Astrocyte (in vitro differentiated cells and primary cell): Measurements from ENCODE around the gene PFDN5. TPM values are rescaled to one million over a fixed set of nuclear protein-coding genes. Genes with fewer than 3 reads are reported as not detected.

Experiments
- DNase-seq: peaks from one replicate; pipeline ENCODE4 v3.0.0-alpha.2; 2010; ENCODE audit warnings: low read depth
- FAIRE-seq: peaks from 2 replicates; lab custom pipeline; 2011; peaks lifted over from hg19 to GRCh38; lab: Jason Lieb, UNC
- H2AFZ ChIP-seq: 2 replicates; pipeline ENCODE4 v1.6.0; 2012; ENCODE audit warnings: low read depth, low read length, inconsistent platforms
- H3K27ac ChIP-seq: 2 replicates; pipeline ENCODE4 v1.5.1; 2011; ENCODE audit warnings: low read depth, low read length, inconsistent platforms
- H3K27me3 ChIP-seq: 2 replicates; pipeline ENCODE4 v1.6.0; 2011; ENCODE audit warnings: low read length, inconsistent platforms; ENCODE audit not compliant: insufficient read depth
- H3K36me3 ChIP-seq: 2 replicates; pipeline ENCODE4 v1.5.1; 2011; ENCODE audit warnings: low read length, inconsistent platforms; ENCODE audit not compliant: insufficient read depth
- H3K4me1 ChIP-seq: 2 replicates; pipeline ENCODE4 v1.5.1; 2011; ENCODE audit warnings: low read length, inconsistent platforms; ENCODE audit not compliant: insufficient read depth
- H3K4me2 ChIP-seq: 2 replicates; pipeline ENCODE4 v1.6.0; 2012; ENCODE audit warnings: low read length, inconsistent platforms
- H3K4me3 ChIP-seq: 2 replicates; pipeline ENCODE4 v1.5.1; 2011; ENCODE audit warnings: low read depth, mild to moderate bottlenecking, low read length, inconsistent platforms; ENCODE audit not compliant: insufficient read depth
- H3K79me2 ChIP-seq: 2 replicates; pipeline ENCODE4 v1.6.0; 2012; ENCODE audit warnings: mild to moderate bottlenecking, low read length, inconsistent platforms; ENCODE audit not compliant: insufficient read depth
- H3K9ac ChIP-seq: 2 replicates; pipeline ENCODE4 v1.6.0; 2012; ENCODE audit warnings: mild to moderate bottlenecking, low read length, inconsistent platforms
- H3K9me3 ChIP-seq: 2 replicates; pipeline ENCODE4 v1.5.1; 2012; ENCODE audit warnings: low read depth, mild to moderate bottlenecking, low read length, inconsistent platforms; ENCODE audit not compliant: insufficient read depth
- H4K20me1 ChIP-seq: 2 replicates; pipeline ENCODE4 v1.6.0; 2012; ENCODE audit warnings: low read length, inconsistent platforms; ENCODE audit not compliant: insufficient read depth
- H3K27ac Mint-ChIP-seq: one replicate; pipeline ENCODE4 v1.8.0; 2021; ENCODE audit warnings: mild to moderate bottlenecking, mixed read lengths; ENCODE audit not compliant: unreplicated experiment
- H3K27me3 Mint-ChIP-seq: one replicate; pipeline ENCODE4 v1.8.0; 2021; ENCODE audit warnings: low read depth, mixed read lengths; ENCODE audit not compliant: unreplicated experiment
- H3K36me3 Mint-ChIP-seq: one replicate; pipeline ENCODE4 v1.8.0; 2021; ENCODE audit warnings: low read depth, mixed read lengths; ENCODE audit not compliant: unreplicated experiment
- H3K4me1 Mint-ChIP-seq: one replicate; pipeline ENCODE4 v1.8.0; 2021; ENCODE audit warnings: low read depth, mixed read lengths; ENCODE audit not compliant: unreplicated experiment
- H3K4me3 Mint-ChIP-seq: one replicate; pipeline ENCODE4 v1.8.0; 2021; ENCODE audit warnings: mild to moderate bottlenecking, moderate library complexity, mixed read lengths; ENCODE audit not compliant: unreplicated experiment
- H3K9me3 Mint-ChIP-seq: one replicate; pipeline ENCODE4 v1.8.0; 2021; ENCODE audit warnings: mild to moderate bottlenecking, mixed read lengths; ENCODE audit not compliant: unreplicated experiment
- EZH2 ChIP-seq: IDR thresholded peaks from 2 replicates; pipeline ENCODE4 v1.6.1; 2012; ENCODE audit warnings: mild to moderate bottlenecking, low read length, inconsistent platforms; ENCODE audit not compliant: insufficient read depth
- total RNA-seq: library from RNA; stranded (reverse); gene quantifications from 2 replicates; pipeline ENCODE4 v1.2.1, GENCODE V29; 2021
- TF ChIP-seq, protein P1 (sequence below): IDR thresholded peaks from 2 replicates; pipeline ENCODE4 v1.5.1; 2011; ENCODE audit warnings: low read depth, mild to moderate bottlenecking, inconsistent platforms, low read length, moderate library complexity; ENCODE audit not compliant: insufficient read depth

PFDN5 gene
- total RNA-seq, 1 donor from 2014 or later = 281 TPM

DNA sequence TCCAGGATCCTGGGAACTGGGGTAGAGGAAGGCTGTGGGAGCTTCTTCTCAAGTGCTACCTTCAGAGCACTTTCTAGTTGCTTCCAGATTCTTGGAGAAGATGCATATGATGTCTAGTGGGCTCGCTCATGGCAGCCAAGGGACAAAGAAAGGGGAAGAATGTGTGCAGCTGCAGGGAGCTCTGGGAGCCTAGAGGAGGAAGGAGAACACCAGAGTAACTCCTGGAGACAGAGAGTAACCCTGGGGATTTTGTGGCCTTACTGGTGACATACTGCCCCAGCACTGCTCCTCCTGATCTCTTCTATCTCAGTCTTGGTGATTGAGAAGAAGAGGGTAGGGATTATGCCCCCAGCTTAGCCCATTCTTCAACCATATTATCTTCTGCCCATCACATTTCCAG lies 51.1 kb downstream of the PFDN5 start:
- H3K27ac ChIP-seq = no peak overlapping the region
- Mint-ChIP-seq H3K36me3 (no peaks in the 10 kb centered on the region), H3K4me1 (peaks cover 2% of the 10 kb centered on the region), H3K27me3 (peaks cover 14% of the 10 kb centered on the region), H3K27ac (no peak overlapping the region), H3K9me3 (no peaks in the 10 kb centered on the region), H3K4me3 (no peak overlapping the region)
- no peak overlapping the region for H3K4me2 ChIP-seq
- H3K4me1 ChIP-seq = peaks cover 15% of the 10 kb centered on the region
- H3K9me3 ChIP-seq = no peaks in the 10 kb centered on the region
- H2AFZ ChIP-seq = no peak overlapping the region
- no peak overlapping the region for H3K9ac ChIP-seq
- TF ChIP-seq, protein P1, sequence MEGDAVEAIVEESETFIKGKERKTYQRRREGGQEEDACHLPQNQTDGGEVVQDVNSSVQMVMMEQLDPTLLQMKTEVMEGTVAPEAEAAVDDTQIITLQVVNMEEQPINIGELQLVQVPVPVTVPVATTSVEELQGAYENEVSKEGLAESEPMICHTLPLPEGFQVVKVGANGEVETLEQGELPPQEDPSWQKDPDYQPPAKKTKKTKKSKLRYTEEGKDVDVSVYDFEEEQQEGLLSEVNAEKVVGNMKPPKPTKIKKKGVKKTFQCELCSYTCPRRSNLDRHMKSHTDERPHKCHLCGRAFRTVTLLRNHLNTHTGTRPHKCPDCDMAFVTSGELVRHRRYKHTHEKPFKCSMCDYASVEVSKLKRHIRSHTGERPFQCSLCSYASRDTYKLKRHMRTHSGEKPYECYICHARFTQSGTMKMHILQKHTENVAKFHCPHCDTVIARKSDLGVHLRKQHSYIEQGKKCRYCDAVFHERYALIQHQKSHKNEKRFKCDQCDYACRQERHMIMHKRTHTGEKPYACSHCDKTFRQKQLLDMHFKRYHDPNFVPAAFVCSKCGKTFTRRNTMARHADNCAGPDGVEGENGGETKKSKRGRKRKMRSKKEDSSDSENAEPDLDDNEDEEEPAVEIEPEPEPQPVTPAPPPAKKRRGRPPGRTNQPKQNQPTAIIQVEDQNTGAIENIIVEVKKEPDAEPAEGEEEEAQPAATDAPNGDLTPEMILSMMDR = no peak
- TF ChIP-seq EZH2 = no peak
- H4K20me1 ChIP-seq = no peaks in the 10 kb centered on the region
- no peak overlapping the region for H3K4me3 ChIP-seq
- DNase-seq (no peak), FAIRE-seq (no peak)
- H3K79me2 ChIP-seq = no peaks in the 10 kb centered on the region
- H3K27me3 ChIP-seq = no peaks in the 10 kb centered on the region
- no peaks in the 10 kb centered on the region for H3K36me3 ChIP-seq

DNA sequence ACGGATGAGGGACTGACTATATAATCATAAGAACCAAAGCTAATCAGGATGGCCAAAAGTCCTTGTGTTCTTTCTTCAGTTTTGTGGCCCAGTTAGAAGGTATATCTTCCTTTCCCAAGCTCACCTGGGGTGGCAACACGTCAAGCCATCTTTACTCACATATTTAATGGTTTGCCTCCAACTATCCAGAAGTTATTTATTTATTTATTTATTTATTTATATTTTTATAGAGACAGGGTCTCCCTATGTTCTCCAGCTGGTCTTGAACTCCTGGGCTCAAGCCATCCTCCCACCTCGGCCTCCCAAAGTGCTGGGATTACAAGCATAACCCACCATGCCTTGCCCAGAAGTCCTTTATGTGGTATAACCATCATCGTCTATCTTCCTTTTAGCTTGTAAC lies 52.6 kb downstream of the PFDN5 start:
- H3K36me3 Mint-ChIP-seq = no peaks in the 10 kb centered on the region
- Histone ChIP-seq H3K4me3 (no peak overlapping the region), H4K20me1 (no peaks in the 10 kb centered on the region), H3K9ac (no peak overlapping the region), H3K27ac (no peak overlapping the region), H3K36me3 (no peaks in the 10 kb centered on the region), H3K9me3 (no peaks in the 10 kb centered on the region), H3K79me2 (no peaks in the 10 kb centered on the region), H3K4me1 (peaks cover 15% of the 10 kb centered on the region), H3K4me2 (no peak overlapping the region), H2AFZ (no peak overlapping the region), H3K27me3 (no peaks in the 10 kb centered on the region)
- TF ChIP-seq EZH2 = no peak
- TF ChIP-seq, protein P1 = no peak
- peaks cover 8% of the 10 kb centered on the region for H3K27me3 Mint-ChIP-seq
- DNase-seq (no peak), FAIRE-seq (no peak)
- H3K27ac Mint-ChIP-seq = no peak overlapping the region
- peaks cover 2% of the 10 kb centered on the region for H3K4me1 Mint-ChIP-seq
- H3K4me3 Mint-ChIP-seq = no peak overlapping the region
- no peaks in the 10 kb centered on the region for H3K9me3 Mint-ChIP-seq

Other genes starting within 250 kb of the PFDN5 start
- 15.4 and 21.1 TPM in 2 replicates for gene TNS2, start 245.5 kb upstream of the PFDN5 start, total RNA-seq
- gene SPRYD3, start 216.2 kb upstream of the PFDN5 start, total RNA-seq = 21.8 and 22.8 TPM in 2 replicates
- gene IGFBP6, start 197.9 kb upstream of the PFDN5 start, total RNA-seq = 20.8 and 26.3 TPM in 2 replicates
- not detected in 2 replicates for gene SOAT2, start 192.1 kb upstream of the PFDN5 start, total RNA-seq
- gene ZNF740, start 114.8 kb upstream of the PFDN5 start, total RNA-seq = 31.0 and 32.7 TPM in 2 replicates
- 16.7 and 19.4 TPM in 2 replicates for gene CSAD, start 114.6 kb upstream of the PFDN5 start, total RNA-seq
- gene ITGB7, start 88.3 kb upstream of the PFDN5 start, total RNA-seq = 0.79 and 1.3 TPM in 2 replicates
- gene RARG, start 63.3 kb upstream of the PFDN5 start, total RNA-seq = 10.1 and 11.7 TPM in 2 replicates
- 1.2 and 2.0 TPM in 2 replicates for gene ESPL1, start 27.2 kb upstream of the PFDN5 start, total RNA-seq
- 37.8 and 40.9 TPM in 2 replicates for gene MYG1, start 4.2 kb downstream of the PFDN5 start, total RNA-seq
- gene AAAS, start 26.1 kb downstream of the PFDN5 start, total RNA-seq = 40.8 and 44.4 TPM in 2 replicates
- gene SP7, start 40.8 kb downstream of the PFDN5 start, total RNA-seq = not detected in 2 replicates
- gene SP1, start 84.6 kb downstream of the PFDN5 start, total RNA-seq = 48.7 and 50.6 TPM in 2 replicates
- not detected in 2 replicates for gene AMHR2, start 128.3 kb downstream of the PFDN5 start, total RNA-seq
- gene PRR13, start 146.2 kb downstream of the PFDN5 start, total RNA-seq = 159 and 190 TPM in 2 replicates
- 708 and 733 TPM in 2 replicates for gene PCBP2, start 156.6 kb downstream of the PFDN5 start, total RNA-seq
- 11.1 and 13.1 TPM in 2 replicates for gene MAP3K12, start 203.9 kb downstream of the PFDN5 start, total RNA-seq
- gene TARBP2, start 205.7 kb downstream of the PFDN5 start, total RNA-seq = 40.4 and 51.1 TPM in 2 replicates
- gene NPFF, start 211.9 kb downstream of the PFDN5 start, total RNA-seq = 0.82 TPM in 1 of 2 replicates, not detected in the other